ENCODE results near the gene CAMTA1. TPM values are rescaled to one million over a fixed set of nuclear protein-coding genes. Genes with fewer than 3 reads are reported as not detected.

CAMTA1 gene
- total RNA-seq, 1 donor from 2014 or later: 268 TPM

DNA sequence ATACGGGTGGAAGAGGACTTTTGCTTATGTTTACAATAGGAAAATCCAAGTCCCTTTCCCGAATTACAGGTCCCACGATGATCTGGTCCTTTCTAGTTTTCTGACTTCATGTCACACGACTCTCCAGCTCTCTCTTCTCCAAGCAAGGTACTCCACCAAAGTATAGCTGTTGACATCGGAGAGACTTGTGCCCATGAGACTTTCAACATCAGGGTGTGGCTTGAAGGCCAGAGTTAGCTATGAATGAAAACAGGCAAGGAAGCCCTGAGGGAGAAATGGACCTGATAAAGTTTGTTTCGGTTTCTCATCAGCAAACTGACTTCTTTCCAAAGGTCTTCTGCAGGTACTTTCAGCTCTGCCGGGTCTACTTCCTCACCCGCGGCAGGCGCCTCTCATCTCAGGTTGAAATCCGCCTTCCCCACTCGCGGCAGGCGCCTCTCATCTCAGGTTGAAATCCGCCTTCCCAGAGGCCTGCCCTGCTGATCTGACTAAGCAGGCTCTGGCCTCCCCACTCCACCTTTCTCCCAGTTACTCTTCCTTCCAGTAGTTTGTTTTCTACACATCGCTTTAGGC is 996.8 kb downstream of the CAMTA1 start:
- H3K4me1 Mint-ChIP-seq: peaks cover 13% of the 10 kb centered on the region
- Histone ChIP-seq H3K27ac (no peak overlapping the region), H4K20me1 (ENCODE audit: low read depth) (peaks cover 2% of the 10 kb centered on the region), H3K4me2 (no peak overlapping the region), H3K36me3 (peaks cover 7% of the 10 kb centered on the region), H3K79me2 (ENCODE audit: low read depth) (no peaks in the 10 kb centered on the region), H3K9ac (no peak overlapping the region), H3K4me1 (no peaks in the 10 kb centered on the region), H3K27me3 (peaks cover 11% of the 10 kb centered on the region), H3K4me3 (no peak overlapping the region), H3F3A (ENCODE audit: low read depth) (peaks cover 33% of the 10 kb centered on the region), H3K9me3 (ENCODE audit: low read depth) (peaks cover 4% of the 10 kb centered on the region), H2AFZ (replicated peaks) (no peak overlapping the region)
- peak overlapping the region; percentile 84 for H3K4me3 Mint-ChIP-seq
- TF ChIP-seq, protein P1, sequence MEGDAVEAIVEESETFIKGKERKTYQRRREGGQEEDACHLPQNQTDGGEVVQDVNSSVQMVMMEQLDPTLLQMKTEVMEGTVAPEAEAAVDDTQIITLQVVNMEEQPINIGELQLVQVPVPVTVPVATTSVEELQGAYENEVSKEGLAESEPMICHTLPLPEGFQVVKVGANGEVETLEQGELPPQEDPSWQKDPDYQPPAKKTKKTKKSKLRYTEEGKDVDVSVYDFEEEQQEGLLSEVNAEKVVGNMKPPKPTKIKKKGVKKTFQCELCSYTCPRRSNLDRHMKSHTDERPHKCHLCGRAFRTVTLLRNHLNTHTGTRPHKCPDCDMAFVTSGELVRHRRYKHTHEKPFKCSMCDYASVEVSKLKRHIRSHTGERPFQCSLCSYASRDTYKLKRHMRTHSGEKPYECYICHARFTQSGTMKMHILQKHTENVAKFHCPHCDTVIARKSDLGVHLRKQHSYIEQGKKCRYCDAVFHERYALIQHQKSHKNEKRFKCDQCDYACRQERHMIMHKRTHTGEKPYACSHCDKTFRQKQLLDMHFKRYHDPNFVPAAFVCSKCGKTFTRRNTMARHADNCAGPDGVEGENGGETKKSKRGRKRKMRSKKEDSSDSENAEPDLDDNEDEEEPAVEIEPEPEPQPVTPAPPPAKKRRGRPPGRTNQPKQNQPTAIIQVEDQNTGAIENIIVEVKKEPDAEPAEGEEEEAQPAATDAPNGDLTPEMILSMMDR (IDR thresholded peaks at IDR 0.05): no peak
- TF ChIP-seq EZH2phosphoT487 (IDR thresholded peaks at IDR 0.05) (no peak), EZH2 (IDR thresholded peaks at IDR 0.05) (no peak)
- H3K36me3 Mint-ChIP-seq: peaks cover 33% of the 10 kb centered on the region
- no peaks in the 10 kb centered on the region for H3K9me3 Mint-ChIP-seq
- H3K27me3 Mint-ChIP-seq (ENCODE audit: insufficient read depth, low read depth): peaks cover 2% of the 10 kb centered on the region
- DNase-seq (ENCODE audit: low spot score): no peak
- H3K27ac Mint-ChIP-seq: no peak overlapping the region

DNA sequence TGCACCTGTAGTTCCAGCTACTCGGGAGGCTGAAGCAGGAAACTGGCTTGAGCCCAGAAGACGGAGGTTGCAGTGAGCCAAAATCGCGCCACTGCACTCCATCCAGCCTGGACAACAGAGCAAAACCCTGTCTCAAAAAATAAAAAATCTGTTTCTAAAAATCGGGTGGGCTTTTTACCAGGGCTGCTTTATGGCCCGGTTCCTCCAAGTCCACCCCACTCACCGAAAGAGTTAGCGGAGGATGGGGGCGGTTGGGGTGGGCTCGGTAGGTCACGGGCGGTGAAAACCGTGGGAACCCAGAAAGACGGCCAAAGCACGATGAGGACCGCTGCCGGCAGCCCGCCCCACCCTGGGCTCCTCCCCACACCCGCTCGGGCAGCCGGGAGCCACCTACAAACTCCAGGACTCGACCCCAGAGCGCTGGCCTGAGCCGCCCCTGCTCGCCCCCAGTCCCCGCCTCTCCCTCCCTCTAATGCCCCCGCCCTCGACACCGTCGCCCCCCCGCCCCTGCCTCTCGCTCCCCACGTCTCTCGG is 998.0 kb downstream of the CAMTA1 start:
- Histone ChIP-seq H3K27me3 (peaks cover 11% of the 10 kb centered on the region), H3K4me2 (peak overlapping the region; percentile 69), H3K4me3 (peak overlapping the region; percentile 45), H4K20me1 (ENCODE audit: low read depth) (no peaks in the 10 kb centered on the region), H3K9me3 (ENCODE audit: low read depth) (peaks cover 4% of the 10 kb centered on the region), H3K4me1 (no peaks in the 10 kb centered on the region), H3K79me2 (ENCODE audit: low read depth) (no peaks in the 10 kb centered on the region), H3K36me3 (peaks cover 1% of the 10 kb centered on the region), H2AFZ (replicated peaks) (no peak overlapping the region), H3K27ac (peak overlapping the region; percentile 16), H3K9ac (no peak overlapping the region), H3F3A (ENCODE audit: low read depth) (peaks cover 33% of the 10 kb centered on the region)
- no peak for DNase-seq (ENCODE audit: low spot score)
- Mint-ChIP-seq H3K4me1 (peaks cover 13% of the 10 kb centered on the region), H3K4me3 (peak overlapping the region; percentile 84), H3K27ac (no peak overlapping the region), H3K9me3 (no peaks in the 10 kb centered on the region), H3K36me3 (peaks cover 35% of the 10 kb centered on the region), H3K27me3 (ENCODE audit: insufficient read depth, low read depth) (peaks cover 2% of the 10 kb centered on the region)
- TF ChIP-seq EZH2phosphoT487 (IDR thresholded peaks at IDR 0.05): no peak
- TF ChIP-seq, protein P1 (IDR thresholded peaks at IDR 0.05): no peak
- no peak for TF ChIP-seq EZH2 (IDR thresholded peaks at IDR 0.05)

DNA sequence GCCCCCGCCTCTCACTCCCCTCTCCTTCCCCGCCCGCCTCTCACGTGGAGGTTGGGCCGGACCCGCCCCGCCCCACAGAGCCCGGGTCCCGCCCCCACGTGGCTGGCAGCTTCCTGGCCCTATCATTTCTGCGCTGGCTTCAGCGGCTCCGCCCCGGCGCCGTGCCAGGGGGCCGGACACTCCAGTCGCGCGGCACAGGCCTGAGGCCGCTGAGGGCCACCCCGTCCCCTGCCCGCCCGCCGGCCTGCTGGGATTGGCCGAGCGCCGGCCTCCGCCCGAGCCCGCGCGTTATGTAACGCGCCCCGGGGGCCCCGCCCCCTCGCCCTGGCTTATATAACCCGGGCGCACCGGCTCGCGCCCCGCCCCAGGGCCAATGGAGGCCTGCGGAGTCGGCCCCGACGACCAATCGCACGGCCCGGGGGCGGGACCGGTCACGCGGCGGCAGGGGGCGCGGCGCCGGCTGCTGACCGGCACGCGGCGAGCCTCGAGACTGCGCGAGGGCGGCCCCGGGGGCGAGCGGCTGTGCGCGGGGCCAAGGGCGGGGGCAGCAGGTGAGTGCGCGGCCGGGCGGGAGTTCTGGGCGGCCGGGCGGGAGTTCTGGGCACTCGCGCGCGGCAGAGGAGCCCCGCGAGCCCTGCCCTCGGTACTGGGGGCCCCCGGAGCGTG is 998.7 kb downstream of the CAMTA1 start, which contains the start of gene PER3:
TSS of gene PER3 (plus strand) at position 466 of the 666 bp plus-strand sequence. CDS start 587 bp downstream, outside the sequence.
- Histone ChIP-seq H3K36me3 (peaks cover 3% of the 10 kb centered on the region), H3K4me1 (no peaks in the 10 kb centered on the region), H3K27me3 (peaks cover 11% of the 10 kb centered on the region), H2AFZ (replicated peaks) (no peak within 1 kb of the TSS), H3F3A (ENCODE audit: low read depth) (peaks cover 33% of the 10 kb centered on the region), H3K27ac (peak within 1 kb of the TSS; percentile 16), H3K9ac (no peak within 1 kb of the TSS), H4K20me1 (ENCODE audit: low read depth) (no peaks in the 10 kb centered on the region), H3K79me2 (ENCODE audit: low read depth) (no peaks in the 10 kb centered on the region), H3K4me3 (peak within 1 kb of the TSS; percentile 45), H3K4me2 (peak within 1 kb of the TSS; percentile 69), H3K9me3 (ENCODE audit: low read depth) (peaks cover 4% of the 10 kb centered on the region)
- TF ChIP-seq EZH2 (IDR thresholded peaks at IDR 0.05): no peak
- no peak for TF ChIP-seq EZH2phosphoT487 (IDR thresholded peaks at IDR 0.05)
- TF ChIP-seq, protein P1 (IDR thresholded peaks at IDR 0.05): no peak
- Mint-ChIP-seq H3K4me1 (peaks cover 13% of the 10 kb centered on the region), H3K27ac (peak within 1 kb of the TSS; percentile 46), H3K4me3 (peak within 1 kb of the TSS; percentile 84), H3K9me3 (peaks cover 3% of the 10 kb centered on the region), H3K27me3 (ENCODE audit: insufficient read depth, low read depth) (peaks cover 2% of the 10 kb centered on the region), H3K36me3 (peaks cover 39% of the 10 kb centered on the region)
- peak; percentile 99 for DNase-seq (ENCODE audit: low spot score)

Data from neural progenitor cell (in vitro differentiated cells).